HUES6 (cell line): ENCODE data around the gene NTMT1.

ENCODE experiments used
- H3K27ac ChIP-seq: 2 replicates; pipeline ENCODE4 v1.7.0; 2013; ENCODE audit warnings: low read depth, mild to moderate bottlenecking, low read length, inconsistent platforms
- H3K27me3 ChIP-seq: 2 replicates; pipeline ENCODE4 v1.6.1; 2013; ENCODE audit warnings: low read length; ENCODE audit not compliant: control insufficient read depth, insufficient read depth
- H3K36me3 ChIP-seq: 2 replicates; pipeline ENCODE4 v1.6.1; 2013; ENCODE audit warnings: low read length; ENCODE audit not compliant: control insufficient read depth, insufficient read depth
- H3K4me1 ChIP-seq: 2 replicates; pipeline ENCODE4 v1.6.1; 2013; ENCODE audit warnings: low read length; ENCODE audit not compliant: control insufficient read depth, insufficient read depth
- H3K4me3 ChIP-seq: 2 replicates; pipeline ENCODE4 v1.5.1; 2013; ENCODE audit warnings: low read depth, low read length
- H3K9ac ChIP-seq: one replicate; pipeline ENCODE4 v1.6.1; 2013; ENCODE audit warnings: mild to moderate bottlenecking, low read length
- H3K9me3 ChIP-seq: 2 replicates; pipeline ENCODE4 v1.6.1; 2013; ENCODE audit warnings: low read depth, low read length; ENCODE audit not compliant: control insufficient read depth, insufficient read depth

NTMT1 gene

GRCh38 chr9:129648092-129648763 lies 22.3 kb downstream of the NTMT1 start:
- H3K27ac ChIP-seq = no peak overlapping the region
- H3K36me3 ChIP-seq = no peaks in the 10 kb centered on the region
- no peak overlapping the region for H3K4me3 ChIP-seq
- no peaks in the 10 kb centered on the region for H3K27me3 ChIP-seq
- H3K4me1 ChIP-seq = peaks cover 3% of the 10 kb centered on the region; the same call in 1 of the 2 replicates
- no peak overlapping the region for H3K9ac ChIP-seq
- H3K9me3 ChIP-seq = no peaks in the 10 kb centered on the region

GRCh38 chr9:129648764-129649115 lies 22.8 kb downstream of the NTMT1 start:
- Histone ChIP-seq H3K9ac (no peak overlapping the region), H3K27ac (no peak overlapping the region), H3K9me3 (no peaks in the 10 kb centered on the region), H3K36me3 (no peaks in the 10 kb centered on the region), H3K4me3 (no peak overlapping the region), H3K4me1 (peaks cover 3% of the 10 kb centered on the region; the same call in 1 of the 2 replicates), H3K27me3 (no peaks in the 10 kb centered on the region)

GRCh38 chr9:129649726-129650679 lies 24.0 kb downstream of the NTMT1 start:
- Histone ChIP-seq H3K4me1 (peaks cover 3% of the 10 kb centered on the region; the same call in 1 of the 2 replicates), H3K9me3 (no peaks in the 10 kb centered on the region), H3K9ac (no peak overlapping the region), H3K36me3 (no peaks in the 10 kb centered on the region), H3K27me3 (no peaks in the 10 kb centered on the region), H3K4me3 (no peak overlapping the region), H3K27ac (no peak overlapping the region)

- H3K9ac ChIP-seq = no peak overlapping the region
- no peak overlapping the region for H3K27ac ChIP-seq
- no peaks in the 10 kb centered on the region for H3K27me3 ChIP-seq
- peaks cover 3% of the 10 kb centered on the region; the same call in 1 of the 2 replicates for H3K4me1 ChIP-seq
- H3K4me3 ChIP-seq = no peak overlapping the region
- H3K9me3 ChIP-seq = no peaks in the 10 kb centered on the region
- no peaks in the 10 kb centered on the region for H3K36me3 ChIP-seq
These were observed 24.8 kb downstream of the NTMT1 start for GRCh38 chr9:129650680-129651235.

- H3K4me3 ChIP-seq = no peak overlapping the region
- no peak overlapping the region for H3K9ac ChIP-seq
- H3K27ac ChIP-seq = no peak overlapping the region
- no peaks in the 10 kb centered on the region; the same call in 1 of the 2 replicates for H3K4me1 ChIP-seq
- H3K9me3 ChIP-seq = no peaks in the 10 kb centered on the region
- H3K27me3 ChIP-seq = no peaks in the 10 kb centered on the region
- H3K36me3 ChIP-seq = no peaks in the 10 kb centered on the region
These were observed 28.0 kb downstream of the NTMT1 start for GRCh38 chr9:129653823-129654553.

GRCh38 chr9:129654554-129655040 lies 28.6 kb downstream of the NTMT1 start:
- no peaks in the 10 kb centered on the region for H3K9me3 ChIP-seq
- H3K27me3 ChIP-seq = no peaks in the 10 kb centered on the region
- H3K9ac ChIP-seq = no peak overlapping the region
- no peak overlapping the region for H3K4me3 ChIP-seq
- no peaks in the 10 kb centered on the region for H3K36me3 ChIP-seq
- no peaks in the 10 kb centered on the region; the same call in 1 of the 2 replicates for H3K4me1 ChIP-seq
- H3K27ac ChIP-seq = no peak overlapping the region

GRCh38 chr9:129655154-129655553 lies 29.2 kb downstream of the NTMT1 start:
- Histone ChIP-seq H3K9ac (no peak overlapping the region), H3K9me3 (no peaks in the 10 kb centered on the region), H3K4me1 (no peaks in the 10 kb centered on the region; the same call in 1 of the 2 replicates), H3K4me3 (no peak overlapping the region), H3K27ac (no peak overlapping the region), H3K36me3 (no peaks in the 10 kb centered on the region), H3K27me3 (no peaks in the 10 kb centered on the region)

GRCh38 chr9:129655696-129656095 lies 29.7 kb downstream of the NTMT1 start:
- Histone ChIP-seq H3K27me3 (no peaks in the 10 kb centered on the region), H3K9ac (no peak overlapping the region), H3K27ac (no peak overlapping the region), H3K9me3 (no peaks in the 10 kb centered on the region), H3K36me3 (no peaks in the 10 kb centered on the region), H3K4me1 (no peaks in the 10 kb centered on the region; the same call in 1 of the 2 replicates), H3K4me3 (no peak overlapping the region)

GRCh38 chr9:129656795-129657390 lies 30.9 kb downstream of the NTMT1 start:
- H3K27ac ChIP-seq = no peak overlapping the region
- H3K36me3 ChIP-seq = no peaks in the 10 kb centered on the region
- H3K27me3 ChIP-seq = no peaks in the 10 kb centered on the region
- no peaks in the 10 kb centered on the region; the same call in 1 of the 2 replicates for H3K4me1 ChIP-seq
- H3K4me3 ChIP-seq = no peak overlapping the region
- no peaks in the 10 kb centered on the region for H3K9me3 ChIP-seq
- H3K9ac ChIP-seq = no peak overlapping the region

- Histone ChIP-seq H3K36me3 (no peaks in the 10 kb centered on the region), H3K9ac (no peak overlapping the region), H3K27me3 (peaks cover 29% of the 10 kb centered on the region), H3K4me3 (no peak overlapping the region), H3K9me3 (no peaks in the 10 kb centered on the region), H3K4me1 (peaks cover 3% of the 10 kb centered on the region; the same call in 1 of the 2 replicates), H3K27ac (no peak overlapping the region)
These were observed 35.1 kb downstream of the NTMT1 start for GRCh38 chr9:129661029-129661428.
